GM12872 (cell line): Measurements from ENCODE around the gene SLC29A3.

Experiments used
- CTCF ChIP-seq: IDR thresholded peaks from 3 replicates; pipeline ENCODE4 v1.5.1; 2011; ENCODE audit warnings: low read depth, mild to moderate bottlenecking, low read length, moderate library complexity; ENCODE audit not compliant: insufficient read depth

Gene SLC29A3

GRCh38 chr10:71299071-71299785 is 19.8 kb upstream of the SLC29A3 start:
- no peak for TF ChIP-seq CTCF

GRCh38 chr10:71300555-71301370 is 18.3 kb upstream of the SLC29A3 start:
- TF ChIP-seq CTCF: no peak

GRCh38 chr10:71301371-71301916 is 17.6 kb upstream of the SLC29A3 start:
- TF ChIP-seq CTCF: no peak

- no peak for TF ChIP-seq CTCF
Measured at GRCh38 chr10:71302451-71302850, 16.6 kb upstream of the SLC29A3 start.

GRCh38 chr10:71302874-71303568 is 16.0 kb upstream of the SLC29A3 start:
- peak; percentile 71 for TF ChIP-seq CTCF

GRCh38 chr10:71303569-71303907 is 15.5 kb upstream of the SLC29A3 start:
- no peak for TF ChIP-seq CTCF

GRCh38 chr10:71304914-71305313 is 14.1 kb upstream of the SLC29A3 start:
- TF ChIP-seq CTCF: no peak
